ENCODE measurements around the gene ATP5PO.
"Not testable (repeated sequence)": the region's sequence is repeated elsewhere in the genome, so short reads cannot be mapped to it uniquely, and the experiment has no call there.

- TF ChIP-seq CTCF, POLR2A (IDR thresholded peaks at IDR 0.05): not testable (repeated sequence)
Observed at GRCh38 chr21:33863191-33863590, 52.4 kb downstream of the ATP5PO start.
